Smooth muscle cell (in vitro differentiated cells): ENCODE data around the gene PARP4. TPM values are rescaled to one million over a fixed set of nuclear protein-coding genes. Genes with fewer than 3 reads are reported as not detected.
"Not testable (repeated sequence)": the region's sequence is repeated elsewhere in the genome, so short reads cannot be mapped to it uniquely, and the experiment has no call there.

Source experiments
- DNase-seq: peaks from one replicate; lab custom pipeline; 2025; ENCODE audit not compliant: unreplicated experiment; lab: John Stamatoyannopoulos, UW
- H2AFZ ChIP-seq: fragments of 200-600 bp; sonication (generic); 2 replicates; pipeline ENCODE4 v1.6.0; 2016; ENCODE audit warnings: antibody characterized with exemption, low read depth, mild to moderate bottlenecking
- H3F3A ChIP-seq: fragments of 200-600 bp; sonication (generic); 2 replicates; pipeline ENCODE4 v1.6.0; 2017; ENCODE audit warnings: antibody characterized with exemption, low read depth
- H3K27ac ChIP-seq: fragments of 200-600 bp; sonication (generic); 2 replicates; pipeline ENCODE4 v1.5.1; 2016; ENCODE audit warnings: low read depth, mild to moderate bottlenecking
- H3K27me3 ChIP-seq: fragments of 200-600 bp; sonication (generic); 2 replicates; pipeline ENCODE4 v1.6.1; 2016; ENCODE audit warnings: low read depth, mild to moderate bottlenecking
- H3K36me3 ChIP-seq: fragments of 200-600 bp; sonication (generic); 2 replicates; pipeline ENCODE4 v1.5.1; 2016; ENCODE audit warnings: low read depth
- H3K4me1 ChIP-seq: fragments of 200-600 bp; sonication (generic); 2 replicates; pipeline ENCODE4 v1.5.1; 2016; ENCODE audit warnings: low read depth
- H3K4me2 ChIP-seq: fragments of 200-600 bp; sonication (generic); 2 replicates; pipeline ENCODE4 v1.6.0; 2016; ENCODE audit warnings: mild to moderate bottlenecking
- H3K4me3 ChIP-seq: fragments of 200-600 bp; sonication (generic); 2 replicates; pipeline ENCODE4 v1.5.1; 2016; ENCODE audit warnings: mild to moderate bottlenecking
- H3K79me2 ChIP-seq: fragments of 200-600 bp; sonication (generic); 2 replicates; pipeline ENCODE4 v1.6.0; 2016; ENCODE audit warnings: low read depth, mild to moderate bottlenecking
- H3K9ac ChIP-seq: fragments of 200-600 bp; sonication (generic); 2 replicates; pipeline ENCODE4 v1.6.0; 2016; ENCODE audit warnings: low read depth
- H3K9me3 ChIP-seq: fragments of 200-600 bp; sonication (generic); replicated peaks from 2 replicates; pipeline ENCODE4 v1.5.1; 2016; ENCODE audit warnings: low read depth
- H4K20me1 ChIP-seq: fragments of 200-600 bp; sonication (generic); 2 replicates; pipeline ENCODE4 v1.6.0; 2016; ENCODE audit warnings: low read depth
- CTCF ChIP-seq: fragments of 200-600 bp; sonication (generic); IDR thresholded peaks from 2 replicates; pipeline ENCODE4 v1.5.1; 2017; ENCODE audit warnings: borderline replicate concordance, mild to moderate bottlenecking, antibody characterized with exemption; ENCODE audit not compliant: insufficient read depth, poor library complexity, severe bottlenecking
- WGBS: methylation state at CpG from one replicate; pipeline ENCODE4 v1.1.7; 2016; ENCODE audit warnings: low lambda C conversion rate; 5-methylcytosine and 5-hydroxymethylcytosine counted together
- polyA plus RNA-seq: library from polyadenylated mRNA; unstranded; fragments of >200 nt; fragmentation: Nextera tagmentation; extraction: Ambion mirVana; gene quantifications from 2 replicates; pipeline ENCODE4 v1.2.1, GENCODE V29; 2016
- total RNA-seq: library from RNA; depleted of rRNA; stranded (reverse); fragments of >200 nt; gene quantifications from 2 replicates; pipeline ENCODE4 v1.2.3, GENCODE V29; 2014

Gene PARP4
- total and polyA plus RNA-seq, 2 experiments from 2014 or later, result 18.2 to 33.7 TPM

GRCh38 chr13:24495151-24495729 is 17.3 kb downstream of the PARP4 start:
- H4K20me1 ChIP-seq, result no peaks in the 10 kb centered on the region
- H3K4me2 ChIP-seq, result no peak overlapping the region
- H2AFZ ChIP-seq, result no peak overlapping the region
- H3K4me1 ChIP-seq, result no peaks in the 10 kb centered on the region
- WGBS, result 61% methylated on average over 3 of the region's 3 CpGs
- no peaks in the 10 kb centered on the region for H3F3A ChIP-seq
- H3K9me3 ChIP-seq, result no peaks in the 10 kb centered on the region
- H3K27me3 ChIP-seq, result no peaks in the 10 kb centered on the region
- H3K27ac ChIP-seq, result peak overlapping the region; percentile 31
- H3K79me2 ChIP-seq, result no peaks in the 10 kb centered on the region
- H3K4me3 ChIP-seq, result no peak overlapping the region
- peaks cover 21% of the 10 kb centered on the region for H3K36me3 ChIP-seq
- DNase-seq, result no peak
- no peak overlapping the region for H3K9ac ChIP-seq
- no peak for TF ChIP-seq CTCF

GRCh38 chr13:24493356-24493755 is 19.2 kb downstream of the PARP4 start:
- no peaks in the 10 kb centered on the region for H3F3A ChIP-seq
- 79% methylated on average over 6 of the region's 6 CpGs for WGBS
- H2AFZ ChIP-seq, result no peak overlapping the region
- no peak for DNase-seq
- H3K27ac ChIP-seq, result no peak overlapping the region
- no peak overlapping the region for H3K4me3 ChIP-seq
- no peak overlapping the region for H3K9ac ChIP-seq
- H3K9me3 ChIP-seq, result no peaks in the 10 kb centered on the region
- no peaks in the 10 kb centered on the region for H3K27me3 ChIP-seq
- no peak for TF ChIP-seq CTCF
- H4K20me1 ChIP-seq, result no peaks in the 10 kb centered on the region
- no peaks in the 10 kb centered on the region for H3K79me2 ChIP-seq
- peaks cover 21% of the 10 kb centered on the region for H3K36me3 ChIP-seq
- no peaks in the 10 kb centered on the region for H3K4me1 ChIP-seq
- no peak overlapping the region for H3K4me2 ChIP-seq

- Histone ChIP-seq H3K4me1 (no peaks in the 10 kb centered on the region), H3F3A (no peaks in the 10 kb centered on the region), H3K79me2 (no peaks in the 10 kb centered on the region), H4K20me1 (no peaks in the 10 kb centered on the region), H3K4me2 (no peak overlapping the region), H3K9me3 (no peaks in the 10 kb centered on the region), H3K27me3 (no peaks in the 10 kb centered on the region), H3K27ac (no peak overlapping the region), H3K36me3 (peaks cover 21% of the 10 kb centered on the region), H3K4me3 (no peak overlapping the region), H2AFZ (no peak overlapping the region), H3K9ac (no peak overlapping the region)
- WGBS, result 80% methylated on average over 7 of the region's 7 CpGs
- no peak for TF ChIP-seq CTCF
- DNase-seq, result no peak
These were observed 20.7 kb downstream of the PARP4 start for GRCh38 chr13:24491845-24492244.

GRCh38 chr13:24489721-24490120 is 22.9 kb downstream of the PARP4 start:
- DNase-seq, result no peak
- TF ChIP-seq CTCF, result no peak
- Histone ChIP-seq H3K9ac (no peak overlapping the region), H3K4me2 (no peak overlapping the region), H3K36me3 (peaks cover 21% of the 10 kb centered on the region), H3K4me1 (no peaks in the 10 kb centered on the region), H3K79me2 (no peaks in the 10 kb centered on the region), H3F3A (no peaks in the 10 kb centered on the region), H2AFZ (no peak overlapping the region), H3K27ac (no peak overlapping the region), H3K4me3 (no peak overlapping the region), H3K27me3 (no peaks in the 10 kb centered on the region), H4K20me1 (no peaks in the 10 kb centered on the region), H3K9me3 (no peaks in the 10 kb centered on the region)
- WGBS, result 90% methylated on average over 6 of the region's 6 CpGs

GRCh38 chr13:24488092-24488491 is 24.5 kb downstream of the PARP4 start:
- H3K27ac ChIP-seq, H2AFZ ChIP-seq, H3K4me3 ChIP-seq, H3F3A ChIP-seq, H3K79me2 ChIP-seq, DNase-seq, H4K20me1 ChIP-seq, H3K9ac ChIP-seq, H3K9me3 ChIP-seq, H3K4me2 ChIP-seq, H3K27me3 ChIP-seq, H3K4me1 ChIP-seq: not testable (repeated sequence)
- peaks cover 10% of the 10 kb centered on the region for H3K36me3 ChIP-seq
- WGBS, result 81% methylated on average over 8 of the region's 8 CpGs

- peaks cover 15% of the 10 kb centered on the region for H3K36me3 ChIP-seq
These were observed 26.4 kb downstream of the PARP4 start for GRCh38 chr13:24486017-24486657.

More at GRCh38 chr13:24486017-24486657, 26.4 kb downstream of the PARP4 start:
- H3K4me2 ChIP-seq, H3K4me3 ChIP-seq, H3K27me3 ChIP-seq, H3K4me1 ChIP-seq, H3K9me3 ChIP-seq, H3K79me2 ChIP-seq, H2AFZ ChIP-seq, H3K9ac ChIP-seq, H3K27ac ChIP-seq, H4K20me1 ChIP-seq, H3F3A ChIP-seq, DNase-seq: not testable (repeated sequence)
- 98% methylated on average over 3 of the region's 3 CpGs for WGBS
